Measurements from ENCODE around the gene ASTN2. TPM values are rescaled to one million over a fixed set of nuclear protein-coding genes. Genes with fewer than 3 reads are reported as not detected.
A peak's percentile ranks its signal among the peaks of the same experiment; 100 is the strongest.

The ASTN2 gene
- total and polyA plus RNA-seq, 9 of the 15 experiments (the other 6 are each of a cell fraction or from before 2014, with no cell fraction given): 0.56 to 3.5 (median 1.9) TPM

GRCh38 chr9:116382053-116382452 lies 1032.8 kb downstream of the ASTN2 start (continued):
- TF ChIP-seq UBTF (IDR thresholded peaks at IDR 0.05; ENCODE audit: borderline replicate concordance in 1 of 2, low read depth in 2 of 2, low read length in 2 of 2): no peak
- no peak for TF ChIP-seq SUPT5H (IDR thresholded peaks at IDR 0.05)
- TF ChIP-seq PPARD (CRISPR knock-in tag; IDR thresholded peaks at IDR 0.05): no peak
- TF ChIP-seq PTBP1 (IDR thresholded peaks at IDR 0.05; ENCODE audit: low read depth, low read length): no peak
- 0 out of 2 replicates have a peak, but pooled peaks have one; percentile 20 for TF ChIP-seq TCF3 (CRISPR knock-in tag; IDR thresholded peaks at IDR 0.05)
- peak; percentile 41; the same call in 1 of the 2 replicates for TF ChIP-seq ARID1B (IDR thresholded peaks at IDR 0.05)
- TF ChIP-seq POLR2H (tag; IDR thresholded peaks at IDR 0.05; ENCODE audit: low read depth): no peak
- peak in 1 of 2 experiments; percentile 16; a peak in 1 of 4 replicates for TF ChIP-seq RCOR1 (IDR thresholded peaks at IDR 0.05; ENCODE audit: borderline replicate concordance in 1 of 2, low read depth in 2 of 2, low read length in 2 of 2)
- no peak for TF ChIP-seq CREBBP (IDR thresholded peaks at IDR 0.05; ENCODE audit: low read depth, low read length)
- no peak for TF ChIP-seq ZEB2 (IDR thresholded peaks at IDR 0.05)
- TF ChIP-seq, protein P1, sequence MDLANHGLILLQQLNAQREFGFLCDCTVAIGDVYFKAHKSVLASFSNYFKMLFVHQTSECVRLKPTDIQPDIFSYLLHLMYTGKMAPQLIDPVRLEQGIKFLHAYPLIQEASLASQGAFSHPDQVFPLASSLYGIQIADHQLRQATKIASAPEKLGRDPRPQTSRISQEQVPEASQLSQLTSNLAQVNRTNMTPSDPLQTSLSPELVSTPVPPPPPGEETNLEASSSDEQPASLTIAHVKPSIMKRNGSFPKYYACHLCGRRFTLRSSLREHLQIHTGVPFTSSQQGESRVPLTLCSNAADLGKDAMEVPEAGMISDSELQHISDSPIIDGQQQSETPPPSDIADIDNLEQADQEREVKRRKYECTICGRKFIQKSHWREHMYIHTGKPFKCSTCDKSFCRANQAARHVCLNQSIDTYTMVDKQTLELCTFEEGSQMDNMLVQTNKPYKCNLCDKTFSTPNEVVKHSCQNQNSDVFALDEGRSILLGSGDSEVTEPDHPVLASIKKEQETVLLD (IDR thresholded peaks at IDR 0.05): no peak
- TF ChIP-seq CBFA2T3 (IDR thresholded peaks at IDR 0.05): peak; percentile 32; the same call in 1 of the 2 replicates
- no peak for TF ChIP-seq RBFOX2 (IDR thresholded peaks at IDR 0.05; ENCODE audit: low read depth, low read length)
- TF ChIP-seq EHMT2 (IDR thresholded peaks at IDR 0.05): 0 out of 2 replicates have a peak, but pooled peaks have one; percentile 45
- TF ChIP-seq ATF1 (CRISPR knock-in tag; IDR thresholded peaks at IDR 0.05): no peak
- TF ChIP-seq ATF1 (tag; IDR thresholded peaks at IDR 0.05): 0 out of 2 replicates have a peak, but pooled peaks have one; percentile 31
- TF ChIP-seq EP300 (IDR thresholded peaks at IDR 0.05; ENCODE audit: low read length): peak; percentile 52; the same call in 1 of the 2 replicates
- TF ChIP-seq CREM (IDR thresholded peaks at IDR 0.05; ENCODE audit: low read depth): peak; percentile 47; the same call in 1 of the 2 replicates
- no peak for TF ChIP-seq JUN (IDR thresholded peaks at IDR 0.05; ENCODE audit: borderline replicate concordance, low read depth, low read length)
- no peak for TF ChIP-seq JUN (CRISPR knock-in tag; IDR thresholded peaks at IDR 0.05; ENCODE audit: borderline replicate concordance)
- no peak for TF ChIP-seq ZNF740 (CRISPR knock-in tag; IDR thresholded peaks at IDR 0.05)
- no peak for TF ChIP-seq ZNF740 (tag; IDR thresholded peaks at IDR 0.05)
- TF ChIP-seq STAT5B (CRISPR knock-in tag; IDR thresholded peaks at IDR 0.05): no peak
- TF ChIP-seq JUNB (CRISPR knock-in tag; conservative IDR thresholded peaks at IDR 0.05): no peak
- peak; percentile 82; the same call in 1 of the 2 replicates for TF ChIP-seq MYNN (IDR thresholded peaks at IDR 0.05)
- TF ChIP-seq MYNN (CRISPR knock-in tag; IDR thresholded peaks at IDR 0.05): no peak
- TF ChIP-seq, protein P2, sequence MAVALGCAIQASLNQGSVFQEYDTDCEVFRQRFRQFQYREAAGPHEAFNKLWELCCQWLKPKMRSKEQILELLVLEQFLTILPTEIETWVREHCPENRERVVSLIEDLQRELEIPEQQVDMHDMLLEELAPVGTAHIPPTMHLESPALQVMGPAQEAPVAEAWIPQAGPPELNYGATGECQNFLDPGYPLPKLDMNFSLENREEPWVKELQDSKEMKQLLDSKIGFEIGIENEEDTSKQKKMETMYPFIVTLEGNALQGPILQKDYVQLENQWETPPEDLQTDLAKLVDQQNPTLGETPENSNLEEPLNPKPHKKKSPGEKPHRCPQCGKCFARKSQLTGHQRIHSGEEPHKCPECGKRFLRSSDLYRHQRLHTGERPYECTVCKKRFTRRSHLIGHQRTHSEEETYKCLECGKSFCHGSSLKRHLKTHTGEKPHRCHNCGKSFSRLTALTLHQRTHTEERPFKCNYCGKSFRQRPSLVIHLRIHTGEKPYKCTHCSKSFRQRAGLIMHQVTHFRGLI (CRISPR knock-in tag; IDR thresholded peaks at IDR 0.05): no peak

All from K562 (cell line).